ENCODE results near the gene CASP10.

DNA sequence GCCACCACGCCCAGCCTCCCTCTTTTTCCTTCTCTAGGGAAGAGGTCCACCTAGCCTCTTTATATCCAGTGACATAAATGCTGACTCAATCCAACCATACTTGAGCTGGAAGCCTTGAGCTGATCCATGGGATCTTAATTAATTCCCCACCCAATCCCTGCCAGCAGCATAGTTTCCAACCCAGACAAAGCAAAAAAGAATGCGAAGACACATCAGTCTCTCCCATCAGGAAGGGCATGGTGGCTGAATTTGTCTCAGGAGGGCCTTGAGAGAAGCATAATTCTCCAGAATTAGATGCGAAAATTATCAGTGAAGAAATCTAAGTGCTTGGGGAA lies 22.5 kb downstream of the CASP10 start:
- TF ChIP-seq, protein P1, sequence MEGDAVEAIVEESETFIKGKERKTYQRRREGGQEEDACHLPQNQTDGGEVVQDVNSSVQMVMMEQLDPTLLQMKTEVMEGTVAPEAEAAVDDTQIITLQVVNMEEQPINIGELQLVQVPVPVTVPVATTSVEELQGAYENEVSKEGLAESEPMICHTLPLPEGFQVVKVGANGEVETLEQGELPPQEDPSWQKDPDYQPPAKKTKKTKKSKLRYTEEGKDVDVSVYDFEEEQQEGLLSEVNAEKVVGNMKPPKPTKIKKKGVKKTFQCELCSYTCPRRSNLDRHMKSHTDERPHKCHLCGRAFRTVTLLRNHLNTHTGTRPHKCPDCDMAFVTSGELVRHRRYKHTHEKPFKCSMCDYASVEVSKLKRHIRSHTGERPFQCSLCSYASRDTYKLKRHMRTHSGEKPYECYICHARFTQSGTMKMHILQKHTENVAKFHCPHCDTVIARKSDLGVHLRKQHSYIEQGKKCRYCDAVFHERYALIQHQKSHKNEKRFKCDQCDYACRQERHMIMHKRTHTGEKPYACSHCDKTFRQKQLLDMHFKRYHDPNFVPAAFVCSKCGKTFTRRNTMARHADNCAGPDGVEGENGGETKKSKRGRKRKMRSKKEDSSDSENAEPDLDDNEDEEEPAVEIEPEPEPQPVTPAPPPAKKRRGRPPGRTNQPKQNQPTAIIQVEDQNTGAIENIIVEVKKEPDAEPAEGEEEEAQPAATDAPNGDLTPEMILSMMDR (IDR thresholded peaks at IDR 0.05), result no peak
- no peak for TF ChIP-seq POLR2A (IDR thresholded peaks at IDR 0.05)

Data from esophagus squamous epithelium (tissue), 4 donors.